Activated CD8-positive, alpha-beta T cell treated with anti-CD3 and anti-CD28 coated beads for 36 hours (primary cell): ENCODE data around the gene RHBG. TPM values are rescaled to one million over a fixed set of nuclear protein-coding genes. Genes with fewer than 3 reads are reported as not detected.

Source experiments
- ATAC-seq: fragments of 200-7000 bp; cut with Tn5 transposase; one replicate; pipeline ENCODE4 v1.10.0; 2021; ENCODE audit warnings: mild to moderate bottlenecking, moderate library complexity
- CTCF ChIA-PET: fragments of 350-600 bp; sonication (Branson Sonifier 250); formaldehyde crosslinking; loops from one replicate; lab custom pipeline; 2021; ENCODE audit warnings: antibody characterized with exemption; lab: Charles Lee
- POLR2A ChIA-PET: fragments of 350-600 bp; sonication (Branson Sonifier 250); formaldehyde crosslinking; loops from one replicate; lab custom pipeline; 2021; ENCODE audit warnings: antibody characterized with exemption; lab: Charles Lee
- DNase-seq: peaks from one replicate; pipeline ENCODE4 v3.0.0-alpha.2; 2020
- H3K27ac Mint-ChIP-seq: one replicate; pipeline ENCODE4 v1.8.0; 2021; ENCODE audit warnings: mild to moderate bottlenecking, mixed read lengths
- H3K27me3 Mint-ChIP-seq: one replicate; pipeline ENCODE4 v1.8.0; 2021; ENCODE audit warnings: mixed read lengths
- H3K36me3 Mint-ChIP-seq: one replicate; pipeline ENCODE4 v1.8.0; 2021; ENCODE audit warnings: low read depth, mixed read lengths
- H3K4me1 Mint-ChIP-seq: one replicate; pipeline ENCODE4 v1.8.0; 2021; ENCODE audit warnings: low read depth, mixed read lengths
- H3K4me3 Mint-ChIP-seq: one replicate; pipeline ENCODE4 v1.8.0; 2021; ENCODE audit warnings: mild to moderate bottlenecking, moderate library complexity, mixed read lengths
- H3K9me3 Mint-ChIP-seq: one replicate; pipeline ENCODE4 v1.8.0; 2021; ENCODE audit warnings: mixed read lengths
- CTCF ChIP-seq: fragments of 200-600 bp; IDR thresholded peaks from one replicate; pipeline ENCODE4 v1.8.0; 2022; ENCODE audit warnings: antibody characterized with exemption, mild to moderate bottlenecking
- intact Hi-C: fragments of 100-400 bp; cut with micrococcal nuclease; formaldehyde crosslinking; loops from one replicate; pipeline ENCODE4 v1.10.0; 2022
- total RNA-seq, 2 experiments: library from RNA; stranded (reverse); gene quantifications; one replicate each; pipeline ENCODE4 v1.2.3, GENCODE V29; 2021

RHBG gene
- total RNA-seq, 2 experiments from 2014 or later, result not detected

GRCh38 chr1:156384658-156385057 is 15.6 kb downstream of the RHBG start:
- no peak for TF ChIP-seq CTCF
- H3K27ac Mint-ChIP-seq, result no peak overlapping the region
- H3K36me3 Mint-ChIP-seq, result no peaks in the 10 kb centered on the region
- H3K27me3 Mint-ChIP-seq, result peaks cover 26% of the 10 kb centered on the region
- POLR2A ChIA-PET, result interaction anchor here (0.8 to 1.6 kb wide), 3 partner anchors 28 to 238 kb away, joined by 3 to 6 read pairs (median 4); no protein-coding TSS in a partner anchor
- DNase-seq (no peak), ATAC-seq (no peak)
- intact Hi-C loops, result loop anchor here (1.0 to 5.0 kb wide), 2 partner anchors 60 to 223 kb away; no protein-coding TSS in a partner anchor
- no peaks in the 10 kb centered on the region for H3K9me3 Mint-ChIP-seq
- peaks cover 4% of the 10 kb centered on the region for H3K4me1 Mint-ChIP-seq
- CTCF ChIA-PET, result interaction anchor here (1.2 to 8.6 kb wide), 22 partner anchors 12 to 258 kb away, joined by 3 to 420 read pairs (median 22); partner anchors contain the start of genes BCAN, HAPLN2 and RHBG
- no peak overlapping the region for H3K4me3 Mint-ChIP-seq

DNA sequence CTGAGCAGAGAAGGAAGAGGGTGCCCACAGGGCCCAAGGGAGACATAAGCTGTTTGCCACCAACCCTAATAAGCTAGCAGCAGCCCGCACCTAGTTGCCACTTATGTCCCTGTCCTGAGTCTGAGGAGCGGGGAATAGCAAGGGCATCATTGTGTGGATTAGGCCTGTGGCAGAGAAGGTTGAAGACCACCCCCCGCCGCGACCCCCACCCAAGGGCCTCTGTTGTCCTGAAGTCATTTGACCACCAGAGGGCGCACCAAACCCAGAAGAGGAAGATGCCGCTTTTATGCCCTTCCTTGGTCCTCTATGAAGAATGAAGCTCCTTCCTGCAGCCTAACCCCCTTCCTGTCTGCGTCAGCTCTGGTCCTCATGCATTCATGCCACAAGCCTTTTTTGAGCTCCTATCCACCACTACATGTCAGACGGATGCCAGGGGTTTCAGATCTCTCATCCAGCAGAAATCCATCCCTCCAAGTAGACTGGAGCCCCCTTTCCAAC is 16.6 kb downstream of the RHBG start:
- Mint-ChIP-seq H3K4me3 (no peak overlapping the region), H3K36me3 (no peaks in the 10 kb centered on the region), H3K9me3 (no peaks in the 10 kb centered on the region), H3K27ac (no peak overlapping the region), H3K4me1 (peaks cover 4% of the 10 kb centered on the region), H3K27me3 (peaks cover 33% of the 10 kb centered on the region)
- intact Hi-C loops, result loop anchor here (1.0 to 5.0 kb wide), 2 partner anchors 59 to 222 kb away; no protein-coding TSS in a partner anchor
- ChIA-PET CTCF (interaction anchor here (0.6 to 8.6 kb wide), 83 partner anchors 8 to 452 kb away, joined by 3 to 420 read pairs (median 6); partner anchors contain the start of genes BCAN, GPATCH4, HAPLN2 and RHBG), POLR2A (interaction anchor here (0.7 to 1.9 kb wide), 10 partner anchors 15 to 227 kb away, joined by 3 to 10 read pairs (median 4); no protein-coding TSS in a partner anchor)
- ATAC-seq, result peak; percentile 81
- TF ChIP-seq CTCF, result peak; percentile 99
- peak; percentile 86 for DNase-seq

DNA sequence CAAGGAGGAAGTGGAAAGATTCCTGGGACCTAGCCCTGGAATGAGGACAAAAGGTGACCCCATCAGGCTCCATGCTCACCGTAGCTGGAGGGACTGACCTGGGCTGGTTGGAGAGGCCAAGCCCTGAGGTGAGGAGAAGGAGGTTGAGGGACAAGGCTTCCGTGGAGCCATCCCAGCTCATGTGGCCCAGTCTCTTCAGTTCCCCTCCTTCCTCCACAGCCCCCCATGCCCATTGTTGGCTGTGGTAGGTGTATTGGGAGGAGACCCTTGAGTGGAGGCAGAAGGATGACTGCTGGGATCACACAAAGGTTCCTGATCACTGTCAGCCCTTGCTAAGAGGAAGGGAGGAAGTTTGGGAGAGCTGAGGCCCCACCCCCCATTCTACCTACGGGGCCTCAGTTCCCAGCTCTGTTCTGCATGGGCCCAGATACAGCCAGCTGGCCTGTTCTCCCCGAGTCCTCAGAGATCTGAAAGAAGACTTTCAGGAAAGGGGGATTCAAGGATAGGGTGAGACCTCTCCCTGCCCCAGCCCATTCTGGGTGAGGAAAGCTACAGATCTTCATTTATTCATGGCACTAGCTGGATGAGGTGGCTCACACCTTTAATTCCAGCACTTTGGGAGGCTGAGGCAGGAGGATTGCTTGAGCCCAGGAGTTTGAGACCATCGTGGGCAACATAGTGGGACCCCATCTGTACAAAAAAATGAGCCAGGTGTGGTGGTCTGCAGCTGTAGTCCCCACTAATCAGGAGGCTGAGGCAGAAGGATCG is 17.3 kb downstream of the RHBG start:
- DNase-seq (no peak), ATAC-seq (no peak)
- H3K27ac Mint-ChIP-seq, result no peak overlapping the region
- intact Hi-C loops, result loop anchor here (5.0 kb wide), 1 partner anchor 221 kb away; no protein-coding TSS in a partner anchor
- no peaks in the 10 kb centered on the region for H3K36me3 Mint-ChIP-seq
- TF ChIP-seq CTCF, result no peak
- peaks cover 4% of the 10 kb centered on the region for H3K4me1 Mint-ChIP-seq
- H3K27me3 Mint-ChIP-seq, result peaks cover 34% of the 10 kb centered on the region
- ChIA-PET CTCF (interaction anchor here (0.6 to 8.6 kb wide), 82 partner anchors 7 to 451 kb away, joined by 3 to 420 read pairs (median 6); partner anchors contain the start of genes BCAN, GPATCH4, HAPLN2 and RHBG), POLR2A (interaction anchor here (0.7 to 1.9 kb wide), 11 partner anchors 14 to 226 kb away, joined by 3 to 10 read pairs (median 4); no protein-coding TSS in a partner anchor)
- H3K4me3 Mint-ChIP-seq, result no peak overlapping the region
- H3K9me3 Mint-ChIP-seq, result no peaks in the 10 kb centered on the region

- intact Hi-C loops, result loop anchor here (5.0 kb wide), 1 partner anchor 220 kb away; no protein-coding TSS in a partner anchor
- Mint-ChIP-seq H3K9me3 (no peaks in the 10 kb centered on the region), H3K27ac (no peak overlapping the region), H3K4me1 (peaks cover 4% of the 10 kb centered on the region), H3K27me3 (peaks cover 37% of the 10 kb centered on the region), H3K36me3 (no peaks in the 10 kb centered on the region), H3K4me3 (no peak overlapping the region)
- DNase-seq (no peak), ATAC-seq (no peak)
- ChIA-PET POLR2A (interaction anchor here (1.5 to 1.9 kb wide), 3 partner anchors 32 to 58 kb away, joined by 5 to 7 read pairs (median 6); no protein-coding TSS in a partner anchor), CTCF (interaction anchor here (1.0 to 8.6 kb wide), 20 partner anchors 9 to 303 kb away, joined by 4 to 420 read pairs (median 28); partner anchors contain the start of genes BCAN, GPATCH4 and RHBG)
- no peak for TF ChIP-seq CTCF
Observed at GRCh38 chr1:156386949-156387869, 18.2 kb downstream of the RHBG start.
